ENCODE data around the gene C1orf21.

DNA sequence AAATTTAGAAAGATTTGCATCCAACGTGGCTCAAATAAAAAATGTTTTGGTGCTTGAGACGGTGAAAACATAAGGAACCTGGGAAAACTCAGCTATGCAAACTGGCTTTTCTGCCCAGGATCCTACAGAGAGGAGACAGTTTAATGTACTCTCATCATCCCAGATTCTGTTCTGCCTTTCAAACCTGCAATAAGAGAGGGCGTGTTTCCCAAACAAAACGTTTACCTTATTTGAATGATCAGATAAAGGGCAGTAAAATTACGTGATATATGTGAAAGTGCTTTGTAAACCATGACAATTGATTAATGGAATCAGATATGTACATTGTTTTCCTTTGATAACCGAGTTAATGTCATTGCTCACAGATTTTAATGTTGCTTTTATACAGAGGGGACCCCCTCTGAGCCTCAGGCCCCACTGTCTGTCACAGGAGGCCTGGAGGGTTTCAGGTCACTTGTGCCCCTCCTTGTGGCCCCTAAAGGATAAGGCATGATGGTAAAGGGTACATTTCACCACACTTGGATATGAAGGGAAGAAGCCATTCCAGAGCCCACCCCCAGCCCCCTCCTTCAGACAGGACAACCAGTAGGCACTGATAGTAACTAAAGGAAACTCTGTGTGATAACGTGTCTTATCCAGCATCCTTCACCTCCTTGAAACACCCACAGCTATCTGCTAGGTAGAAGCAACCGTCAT is 210.3 kb downstream of the C1orf21 start:
- TF ChIP-seq EP300 (IDR thresholded peaks at IDR 0.05; ENCODE audit: borderline replicate concordance in 1 of 2, low read depth in 1 of 2, low read length in 1 of 2) (no peak), EZH2phosphoT487 (IDR thresholded peaks at IDR 0.05; ENCODE audit: borderline replicate concordance, low read depth) (no peak), CTCF (IDR thresholded peaks at IDR 0.05) (peak; percentile 29), SIN3A (IDR thresholded peaks at IDR 0.05; ENCODE audit: borderline replicate concordance, low read depth, low read length) (no peak)

Measured in SK-N-SH (cell line).